Endometrium (tissue), 2 donors: ENCODE results near the gene STX4.

Experiments
- FAIRE-seq: peaks from 2 replicates; lab custom pipeline; 2012; peaks lifted over from hg19 to GRCh38; lab: Jason Lieb, UNC
- donor health status: control.
- donor health status: control.

The STX4 gene, protein sequence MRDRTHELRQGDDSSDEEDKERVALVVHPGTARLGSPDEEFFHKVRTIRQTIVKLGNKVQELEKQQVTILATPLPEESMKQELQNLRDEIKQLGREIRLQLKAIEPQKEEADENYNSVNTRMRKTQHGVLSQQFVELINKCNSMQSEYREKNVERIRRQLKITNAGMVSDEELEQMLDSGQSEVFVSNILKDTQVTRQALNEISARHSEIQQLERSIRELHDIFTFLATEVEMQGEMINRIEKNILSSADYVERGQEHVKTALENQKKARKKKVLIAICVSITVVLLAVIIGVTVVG

DNA sequence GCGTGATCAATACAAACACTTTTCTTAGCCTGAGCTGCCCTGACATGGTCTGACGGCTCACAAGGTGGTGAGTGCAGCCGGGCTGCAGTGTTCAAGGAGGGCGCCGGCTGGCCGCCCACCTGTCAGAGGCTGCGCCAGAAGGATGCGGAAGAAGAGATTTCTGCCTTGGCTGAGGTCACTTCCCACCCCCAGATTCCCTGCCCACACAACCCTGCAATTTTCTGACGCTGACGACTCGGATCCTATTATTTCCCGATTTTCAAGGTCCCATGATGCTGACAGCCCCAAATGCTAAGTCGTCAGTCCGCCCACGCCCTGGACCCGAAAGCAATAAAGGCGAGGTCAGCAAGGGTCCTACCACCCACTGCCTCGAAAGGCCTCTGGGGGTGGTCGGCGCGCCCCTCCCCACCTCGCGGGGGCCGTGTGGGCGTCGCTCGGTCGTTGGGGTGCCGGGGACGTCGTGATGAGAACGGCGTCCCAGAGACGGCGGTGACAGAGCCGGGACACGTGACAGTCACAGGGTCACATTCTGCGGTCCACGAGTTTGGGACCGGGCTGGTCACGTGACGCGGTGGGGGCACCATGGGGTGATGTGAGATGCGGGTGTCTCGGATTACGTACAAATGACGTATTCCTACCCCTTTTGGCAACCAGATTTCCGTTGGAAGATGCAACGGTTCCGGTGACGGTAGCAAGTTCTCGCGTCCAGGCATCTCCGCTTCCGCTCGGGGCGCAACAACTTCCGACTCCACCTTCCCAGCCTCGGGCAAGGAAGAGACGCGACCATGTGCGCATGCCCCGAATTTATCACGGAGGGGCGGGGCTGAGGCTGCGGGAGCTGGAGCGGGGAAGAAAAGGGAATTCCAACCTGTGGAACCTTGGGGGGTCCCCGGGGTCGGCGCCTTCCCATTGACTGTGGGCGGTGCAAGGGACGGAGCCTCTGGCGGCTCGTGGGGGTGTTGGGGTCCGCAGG lies at the start of gene STX4:
TSS of gene STX4 (plus strand) at position 823 of the 973 bp plus-strand sequence. CDS start 248 bp downstream, outside the sequence.
- FAIRE-seq = peak; percentile 63

DNA sequence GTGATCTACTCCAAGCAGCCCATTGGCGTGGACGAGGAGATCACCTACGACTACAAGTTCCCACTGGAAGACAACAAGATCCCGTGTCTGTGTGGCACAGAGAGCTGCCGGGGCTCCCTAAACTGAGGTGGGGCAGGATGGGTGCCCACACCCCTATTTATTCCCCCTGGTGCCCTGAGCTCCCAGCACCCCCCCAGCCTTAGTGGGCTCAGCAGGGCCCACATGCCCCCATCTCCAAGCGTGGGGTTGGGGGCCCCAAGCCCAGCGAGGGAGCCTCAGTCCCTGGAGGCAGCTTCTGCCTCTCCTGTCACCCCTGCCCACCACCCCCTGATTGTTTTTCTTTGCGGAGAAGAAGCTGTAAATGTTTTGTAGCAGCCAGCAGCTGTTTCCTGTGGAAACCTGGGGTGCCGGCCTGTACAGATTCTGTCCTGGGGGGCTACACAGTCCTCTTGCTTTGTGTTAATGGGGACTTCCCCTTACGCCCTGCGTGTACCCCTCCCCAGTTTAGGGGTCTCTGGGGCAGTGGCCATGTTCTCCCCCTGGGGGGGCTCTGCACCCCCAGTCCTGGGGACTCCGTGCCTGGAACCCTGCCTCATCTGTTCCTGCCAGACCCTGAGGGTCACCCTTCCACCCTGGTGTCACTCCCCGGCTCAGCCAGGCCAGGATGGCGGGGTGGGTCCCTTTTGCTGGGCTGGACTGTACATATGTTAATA lies 49.3 kb upstream of the STX4 start:
- no peak for FAIRE-seq

- FAIRE-seq = no peak
Measured at GRCh38 chr16:30984669-30985400, 48.5 kb upstream of the STX4 start, which contains the start of gene HSD3B7. Gene HSD3B7, plus strand, starts transcription at chr16:30985207. Its CDS starts 452 bp downstream, at chr16:30985659.

DNA sequence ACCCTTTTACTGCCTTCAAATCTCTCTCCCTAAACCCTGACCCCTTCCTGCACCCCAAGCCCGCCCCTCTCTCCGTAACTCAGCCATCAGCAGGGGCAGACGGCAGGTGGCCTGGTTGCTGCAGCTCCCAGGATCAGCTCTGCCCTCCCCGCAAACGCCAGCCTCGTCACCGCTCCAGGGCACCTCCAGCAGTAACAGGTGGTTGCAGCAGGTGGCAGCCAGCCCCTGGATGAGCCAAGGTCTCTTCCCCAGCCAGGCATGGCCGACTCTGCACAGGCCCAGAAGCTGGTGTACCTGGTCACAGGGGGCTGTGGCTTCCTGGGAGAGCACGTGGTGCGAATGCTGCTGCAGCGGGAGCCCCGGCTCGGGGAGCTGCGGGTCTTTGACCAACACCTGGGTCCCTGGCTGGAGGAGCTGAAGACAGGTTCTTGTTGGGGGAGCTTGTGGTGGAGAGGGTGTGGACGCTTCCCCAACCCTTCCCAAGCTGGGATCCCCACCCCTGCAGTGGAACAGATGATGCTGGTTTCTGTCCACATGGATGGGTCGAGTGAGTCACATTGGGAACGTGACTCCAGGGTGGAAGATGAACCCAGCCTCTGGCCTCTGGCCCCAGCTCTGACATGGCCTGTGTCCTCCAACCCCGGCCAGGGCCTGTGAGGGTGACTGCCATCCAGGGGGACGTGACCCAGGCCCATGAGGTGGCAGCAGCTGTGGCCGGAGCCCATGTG lies 47.8 kb upstream of the STX4 start:
- no peak for FAIRE-seq

DNA sequence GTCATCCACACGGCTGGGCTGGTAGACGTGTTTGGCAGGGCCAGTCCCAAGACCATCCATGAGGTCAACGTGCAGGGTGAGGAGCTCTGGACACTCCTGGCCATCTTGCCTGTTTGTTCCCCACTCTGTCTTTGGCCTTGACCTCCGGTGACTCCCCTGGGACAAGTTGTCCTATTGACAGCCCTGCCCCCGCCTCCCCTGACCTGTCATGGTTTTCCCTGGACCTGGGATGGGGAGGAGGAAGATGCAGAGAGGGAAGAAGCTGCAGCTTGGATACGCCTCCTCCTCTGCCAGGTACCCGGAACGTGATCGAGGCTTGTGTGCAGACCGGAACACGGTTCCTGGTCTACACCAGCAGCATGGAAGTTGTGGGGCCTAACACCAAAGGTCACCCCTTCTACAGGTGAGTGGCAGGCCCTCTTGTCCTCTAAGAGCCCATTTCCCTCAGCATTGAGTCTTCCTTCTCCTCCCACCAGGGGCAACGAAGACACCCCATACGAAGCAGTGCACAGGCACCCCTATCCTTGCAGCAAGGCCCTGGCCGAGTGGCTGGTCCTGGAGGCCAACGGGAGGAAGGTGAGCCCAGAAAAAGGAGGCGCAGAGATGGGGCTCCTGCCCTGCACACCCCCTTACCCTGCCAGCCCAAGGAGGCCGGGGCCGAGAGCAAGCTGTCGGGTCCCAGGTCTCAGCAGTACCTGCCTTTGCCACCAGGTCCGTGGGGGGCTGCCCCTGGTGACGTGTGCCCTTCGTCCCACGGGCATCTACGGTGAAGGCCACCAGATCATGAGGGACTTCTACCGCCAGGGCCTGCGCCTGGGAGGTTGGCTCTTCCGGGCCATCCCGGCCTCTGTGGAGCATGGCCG lies 47.0 kb upstream of the STX4 start:
- FAIRE-seq = no peak

DNA sequence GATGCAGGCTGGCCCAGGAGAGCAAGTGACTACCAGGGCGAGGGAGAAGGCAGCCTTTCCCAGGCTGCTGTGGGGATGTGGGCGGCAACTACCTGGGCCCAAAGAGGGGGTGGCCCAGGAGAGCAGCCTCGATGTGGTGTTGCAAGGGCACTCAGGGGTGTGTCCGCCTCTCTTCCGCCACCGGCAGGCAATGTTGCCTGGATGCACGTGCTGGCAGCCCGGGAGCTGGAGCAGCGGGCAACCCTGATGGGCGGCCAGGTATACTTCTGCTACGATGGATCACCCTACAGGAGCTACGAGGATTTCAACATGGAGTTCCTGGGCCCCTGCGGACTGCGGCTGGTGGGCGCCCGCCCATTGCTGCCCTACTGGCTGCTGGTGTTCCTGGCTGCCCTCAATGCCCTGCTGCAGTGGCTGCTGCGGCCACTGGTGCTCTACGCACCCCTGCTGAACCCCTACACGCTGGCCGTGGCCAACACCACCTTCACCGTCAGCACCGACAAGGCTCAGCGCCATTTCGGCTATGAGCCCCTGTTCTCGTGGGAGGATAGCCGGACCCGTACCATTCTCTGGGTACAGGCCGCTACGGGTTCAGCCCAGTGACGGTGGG lies 45.7 kb upstream of the STX4 start:
- no peak for FAIRE-seq

DNA sequence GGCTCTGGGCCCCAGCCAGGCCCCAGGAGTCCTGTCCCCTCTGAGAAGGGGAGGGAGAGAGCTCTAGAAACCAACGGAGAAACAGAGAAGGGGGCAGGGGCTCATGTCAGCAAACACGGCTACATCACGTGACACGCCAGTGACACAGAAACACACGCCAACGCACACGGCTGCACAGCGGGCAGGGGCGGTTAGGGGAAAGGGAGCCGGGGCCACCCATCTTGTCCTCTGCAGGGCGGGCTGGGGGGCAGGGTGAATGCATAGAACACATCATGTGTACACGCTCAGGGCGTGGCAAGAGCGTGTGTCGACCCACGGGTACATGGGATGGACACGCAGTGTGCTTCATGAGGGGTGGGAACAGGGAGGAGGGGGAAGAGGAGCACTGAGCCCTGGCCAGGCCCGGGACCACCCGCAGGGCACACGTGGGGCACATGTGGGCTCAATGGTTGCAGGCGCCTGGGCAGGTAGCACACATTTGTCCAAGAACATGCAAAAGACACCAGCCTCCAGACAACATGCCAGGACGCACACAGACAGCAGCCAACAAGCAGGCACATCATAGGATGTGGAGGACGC lies 43.8 kb upstream of the STX4 start:
- FAIRE-seq = no peak

DNA sequence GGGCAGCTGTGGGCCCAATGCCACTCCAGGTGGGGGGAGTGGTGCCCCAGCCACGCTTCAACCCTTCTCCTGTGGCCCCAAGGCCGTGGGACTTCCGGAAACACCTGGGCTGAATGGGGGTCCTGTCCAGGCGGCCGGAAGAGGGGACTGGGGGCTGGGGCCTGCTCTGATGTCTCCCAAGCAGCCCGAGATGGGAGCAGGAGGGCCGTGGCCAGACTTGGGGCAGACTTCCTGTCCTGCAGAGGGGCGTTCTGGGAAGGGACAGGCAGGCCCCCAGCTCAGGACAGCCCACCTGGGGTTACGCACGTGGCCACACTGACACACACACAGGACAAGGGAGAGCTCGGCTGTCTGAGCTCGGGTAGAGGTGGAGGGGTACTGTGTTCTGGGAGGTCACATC lies 43.3 kb upstream of the STX4 start:
- no peak for FAIRE-seq

DNA sequence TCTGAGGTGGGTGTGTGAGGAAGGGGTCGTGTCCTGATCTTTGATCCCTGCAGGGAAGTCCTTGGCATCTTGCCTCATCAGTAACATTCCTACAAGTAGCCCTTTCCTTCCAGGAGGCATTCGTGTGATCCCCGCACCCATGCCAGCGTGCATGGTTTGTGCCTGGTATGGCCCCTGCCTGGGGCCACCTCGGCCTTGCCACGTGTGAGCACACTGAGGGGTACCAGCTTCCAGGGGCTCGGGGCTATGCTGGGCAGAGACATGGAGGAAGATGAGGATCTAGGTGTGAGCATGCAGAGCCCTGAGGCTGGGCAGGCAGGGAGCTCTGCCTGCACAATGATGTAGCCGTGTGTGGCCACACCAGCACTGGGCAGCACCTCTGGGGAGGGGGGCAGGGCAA lies 42.3 kb upstream of the STX4 start:
- no peak for FAIRE-seq

GRCh38 chr16:30992276-30992780 lies 41.0 kb upstream of the STX4 start:
- FAIRE-seq = no peak

GRCh38 chr16:30992931-30993816 lies 40.2 kb upstream of the STX4 start:
- no peak for FAIRE-seq

DNA sequence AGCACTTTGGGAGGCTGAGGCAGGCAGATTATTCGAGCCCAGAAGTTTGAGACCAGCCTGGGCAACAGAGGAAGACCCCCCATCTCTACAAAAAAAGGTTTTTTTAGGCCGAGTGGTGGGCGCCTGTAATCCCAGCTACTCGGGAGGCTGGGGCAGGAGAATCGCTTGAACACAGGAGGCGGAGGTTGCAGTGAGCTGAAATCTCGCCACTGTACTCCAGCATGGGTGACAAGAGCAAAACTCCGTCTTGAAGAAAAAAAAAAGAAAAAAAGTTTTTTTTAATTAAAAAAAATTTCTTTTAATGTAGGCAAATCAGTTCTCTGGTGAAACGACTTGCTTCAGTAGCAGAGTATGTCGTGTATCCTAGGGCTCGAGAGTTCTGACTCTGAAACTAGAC lies 37.4 kb upstream of the STX4 start:
- FAIRE-seq = no peak

DNA sequence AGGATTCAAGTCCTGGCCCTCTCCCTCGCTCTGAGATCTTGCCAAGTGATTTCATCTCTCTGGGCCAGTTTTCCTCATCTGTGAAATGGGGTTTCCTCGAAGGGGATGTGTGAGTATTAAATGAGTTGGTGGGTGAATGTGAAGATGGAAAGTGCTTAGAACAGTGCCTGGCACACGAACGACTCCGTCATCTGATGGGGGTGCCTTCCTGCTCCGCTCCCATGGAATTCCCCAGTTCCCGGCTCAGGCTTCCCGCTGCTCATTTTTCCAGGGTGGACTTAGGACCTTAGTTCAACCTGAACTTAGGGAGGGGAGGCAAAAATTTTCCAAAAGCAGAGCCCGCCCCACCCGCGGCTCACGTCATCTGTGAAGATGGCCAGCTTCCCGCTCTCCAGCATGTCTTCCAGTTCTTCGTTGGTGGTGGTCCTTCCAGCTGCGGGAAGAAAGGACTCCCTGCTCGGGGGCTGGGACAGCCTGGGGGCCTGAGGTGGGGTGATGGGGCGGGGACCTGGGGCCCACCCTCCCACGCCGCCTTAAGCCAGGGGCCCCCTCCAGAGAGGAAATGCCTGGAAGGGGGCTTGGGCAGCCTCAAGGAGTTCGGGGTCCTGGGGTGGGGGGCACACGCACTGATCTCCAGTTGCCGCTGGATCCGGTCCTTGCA lies 36.9 kb upstream of the STX4 start:
- FAIRE-seq = no peak

DNA sequence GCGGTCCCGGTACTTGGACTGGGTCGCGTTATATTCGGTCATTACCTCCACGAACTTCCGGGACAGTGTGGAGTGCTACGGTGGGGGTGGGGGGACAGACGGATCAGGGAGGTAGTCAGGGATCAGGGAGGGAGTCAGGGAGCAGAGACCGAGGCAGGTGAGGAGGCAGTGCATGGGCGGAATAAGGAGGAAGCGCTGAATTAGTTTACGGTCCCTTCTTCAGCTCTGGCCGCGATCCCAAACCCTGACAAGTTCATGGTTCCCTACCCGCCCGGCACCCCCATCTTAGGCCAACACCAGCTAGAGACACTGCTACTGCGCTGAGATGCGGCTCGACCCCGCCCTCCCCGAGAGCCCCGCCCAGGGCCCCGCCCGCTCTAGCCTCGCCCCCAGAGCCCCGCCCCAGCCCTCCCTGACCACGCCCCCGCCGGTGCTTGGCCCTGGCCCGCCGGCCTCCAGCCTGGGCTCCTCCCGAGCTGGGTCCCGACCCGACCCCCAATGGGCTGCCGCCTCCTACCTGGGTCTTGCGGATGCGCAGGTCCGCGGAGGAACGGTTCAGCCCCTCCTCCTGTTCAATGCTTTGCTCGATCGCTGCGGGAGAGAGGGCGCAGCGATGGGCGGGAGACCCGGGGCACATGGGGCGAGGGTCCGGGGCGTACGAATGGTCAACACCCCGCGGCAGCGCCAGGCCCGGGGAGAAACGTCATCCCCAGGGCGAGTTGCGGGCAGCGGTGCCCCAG lies 36.2 kb upstream of the STX4 start:
- FAIRE-seq = no peak

GRCh38 chr16:30997725-30998711 lies 35.3 kb upstream of the STX4 start:
- FAIRE-seq = no peak
